Hindlimb muscle (tissue), 1 donor: ENCODE results near the gene ACOXL. TPM values are rescaled to one million over a fixed set of nuclear protein-coding genes. Genes with fewer than 3 reads are reported as not detected.
"Not testable (repeated sequence)": the region's sequence is repeated elsewhere in the genome, so short reads cannot be mapped to it uniquely, and the experiment has no call there.

ENCODE experiments used
- DNase-seq: peaks from one replicate; pipeline ENCODE4 v3.0.0-alpha.2; 2013
- polyA plus RNA-seq: library from polyadenylated mRNA; unstranded; fragments of 120-200 nt; gene quantifications from one replicate; pipeline ENCODE4 v1.2.1, GENCODE V29; 2013; ENCODE audit not compliant: insufficient read length

The ACOXL gene
- polyA plus RNA-seq, 1 donor = 0.32 TPM

- no peak for DNase-seq
Observed at GRCh38 chr2:111042772-111043771, 310.7 kb downstream of the ACOXL start.

- DNase-seq = no peak
Observed at GRCh38 chr2:111044066-111044465, 311.7 kb downstream of the ACOXL start.

GRCh38 chr2:111045236-111045635, 312.9 kb downstream of the ACOXL start:
- DNase-seq = not testable (repeated sequence)

GRCh38 chr2:111045771-111046444, 313.5 kb downstream of the ACOXL start:
- DNase-seq = no peak

- DNase-seq = no peak
Observed at GRCh38 chr2:111046670-111047069, 314.3 kb downstream of the ACOXL start.

- no peak for DNase-seq
Observed at GRCh38 chr2:111048856-111049768, 316.7 kb downstream of the ACOXL start.

- no peak for DNase-seq
Observed at GRCh38 chr2:111049792-111050640, 317.6 kb downstream of the ACOXL start.

- no peak for DNase-seq
Observed at GRCh38 chr2:111050701-111051376, 318.5 kb downstream of the ACOXL start.

- DNase-seq = no peak
Observed at GRCh38 chr2:111052621-111053020, 320.2 kb downstream of the ACOXL start.

GRCh38 chr2:111053266-111053665, 320.9 kb downstream of the ACOXL start:
- no peak for DNase-seq

- DNase-seq = no peak
Observed at GRCh38 chr2:111053825-111054515, 321.6 kb downstream of the ACOXL start.

- no peak for DNase-seq
Observed at GRCh38 chr2:111054791-111055691, 322.7 kb downstream of the ACOXL start.

GRCh38 chr2:111055735-111056134, 323.4 kb downstream of the ACOXL start:
- DNase-seq = no peak

- DNase-seq = no peak
Observed at GRCh38 chr2:111057045-111057444, 324.7 kb downstream of the ACOXL start.

GRCh38 chr2:111057721-111058120, 325.3 kb downstream of the ACOXL start:
- no peak for DNase-seq

- DNase-seq = no peak
Observed at GRCh38 chr2:111058264-111058663, 325.9 kb downstream of the ACOXL start.

GRCh38 chr2:111061191-111061590, 328.8 kb downstream of the ACOXL start:
- DNase-seq = no peak

GRCh38 chr2:111062417-111062816, 330.0 kb downstream of the ACOXL start:
- no peak for DNase-seq

- no peak for DNase-seq
Observed at GRCh38 chr2:111066062-111066593, 333.8 kb downstream of the ACOXL start.
